ENCODE measurements around the gene MIA2. TPM values are rescaled to one million over a fixed set of nuclear protein-coding genes. Genes with fewer than 3 reads are reported as not detected.
"Not testable (repeated sequence)": the region's sequence is repeated elsewhere in the genome, so short reads cannot be mapped to it uniquely, and the experiment has no call there.

MIA2 gene
- total and polyA plus RNA-seq, 2 donors (not counting 1 experiment from before 2014, with no cell fraction given) = 11.5 to 27.1 TPM

GRCh38 chr14:39218171-39218769 lies 15.4 kb upstream of the MIA2 start:
- POLR2A ChIA-PET = no interaction called here
- intact Hi-C loops (cut with micrococcal nuclease) = no loop called here
- H2AFZ ChIP-seq (ENCODE audit: insufficient read depth, low read depth, low read length, poor library complexity, severe bottlenecking) = no peak overlapping the region
- H3K27ac ChIP-seq (ENCODE audit: low read length in 2 of 2) = no peak overlapping the region
- H3K9me3 ChIP-seq (ENCODE audit: control extremely low read depth in 1 of 3, control insufficient read depth in 2 of 3, insufficient read depth in 1 of 3, low read length in 2 of 3) = no peaks in the 10 kb centered on the region
- TF ChIP-seq EZH2 (IDR thresholded peaks at IDR 0.05; ENCODE audit: borderline replicate concordance, insufficient read depth, low read depth, low read length, poor library complexity, severe bottlenecking) = no peak
- no peak for TF ChIP-seq CTCF (IDR thresholded peaks at IDR 0.05)
- H3K27me3 Mint-ChIP-seq = peaks cover 3% of the 10 kb centered on the region
- no peak overlapping the region for H3K4me3 Mint-ChIP-seq
- no peaks in the 10 kb centered on the region for H3K27me3 ChIP-seq (replicated peaks in 1 of 4; ENCODE audit: control extremely low read depth in 1 of 4, control insufficient read depth in 3 of 4, insufficient read depth in 4 of 4, low read length in 3 of 4)
- no peak overlapping the region for H3K9ac ChIP-seq (ENCODE audit: low read length)
- no peaks in the 10 kb centered on the region for H3K36me3 ChIP-seq (replicated peaks in 1 of 2; ENCODE audit: control extremely low read depth in 1 of 2, control insufficient read depth in 1 of 2, extremely low read depth in 1 of 2, insufficient read depth in 2 of 2, low read length in 1 of 2)
- DNase-seq (no peak), ATAC-seq (ENCODE audit: low read depth) (no peak)
- H3K4me1 ChIP-seq (ENCODE audit: control insufficient read depth in 2 of 2, insufficient read depth in 2 of 2, low read length in 2 of 2) = peaks cover 0 to 5% of the 10 kb centered on the region in 2 donors
- CTCF ChIA-PET = no interaction called here
- H3K9me3 Mint-ChIP-seq (ENCODE audit: insufficient read depth) = no peaks in the 10 kb centered on the region
- WGBS (ENCODE audit: insufficient coverage) = no CpG with 5 or more reads among the region's 5 CpGs
- peaks cover 7% of the 10 kb centered on the region for H3K4me1 Mint-ChIP-seq
- no peak overlapping the region for H3K4me3 ChIP-seq (ENCODE audit: control extremely low read depth in 1 of 5, extremely low read depth in 1 of 5, insufficient read depth in 1 of 5, low read depth in 2 of 5, low read length in 4 of 5)
- H3K79me2 ChIP-seq (ENCODE audit: control insufficient read depth, insufficient read depth, low read length) = no peaks in the 10 kb centered on the region
- H3K27ac Mint-ChIP-seq = no peak overlapping the region
- no peak overlapping the region for H3K4me2 ChIP-seq (replicated peaks; ENCODE audit: low read depth, low read length, poor library complexity, severe bottlenecking)
- H4K20me1 ChIP-seq (ENCODE audit: control insufficient read depth, insufficient read depth, low read length, poor library complexity, severe bottlenecking) = no peaks in the 10 kb centered on the region

- Mint-ChIP-seq H3K27me3 (peaks cover 3% of the 10 kb centered on the region), H3K9me3 (ENCODE audit: insufficient read depth) (no peaks in the 10 kb centered on the region), H3K4me1 (peaks cover 7% of the 10 kb centered on the region), H3K4me3 (no peak overlapping the region), H3K27ac (no peak overlapping the region)
- Histone ChIP-seq H3K4me3 (ENCODE audit: control extremely low read depth in 1 of 5, extremely low read depth in 1 of 5, insufficient read depth in 1 of 5, low read depth in 2 of 5, low read length in 4 of 5) (no peak overlapping the region), H2AFZ (ENCODE audit: insufficient read depth, low read depth, low read length, poor library complexity, severe bottlenecking) (no peak overlapping the region), H3K36me3 (replicated peaks in 1 of 2; ENCODE audit: control extremely low read depth in 1 of 2, control insufficient read depth in 1 of 2, extremely low read depth in 1 of 2, insufficient read depth in 2 of 2, low read length in 1 of 2) (no peaks in the 10 kb centered on the region), H3K4me2 (replicated peaks; ENCODE audit: low read depth, low read length, poor library complexity, severe bottlenecking) (no peak overlapping the region), H3K4me1 (ENCODE audit: control insufficient read depth in 2 of 2, insufficient read depth in 2 of 2, low read length in 2 of 2) (peaks cover 0 to 5% of the 10 kb centered on the region in 2 donors), H3K27ac (ENCODE audit: low read length in 2 of 2) (no peak overlapping the region), H3K27me3 (replicated peaks in 1 of 4; ENCODE audit: control extremely low read depth in 1 of 4, control insufficient read depth in 3 of 4, insufficient read depth in 4 of 4, low read length in 3 of 4) (peaks cover 0 to 2% (median 0%) of the 10 kb centered on the region in 4 experiments), H3K79me2 (ENCODE audit: control insufficient read depth, insufficient read depth, low read length) (no peaks in the 10 kb centered on the region), H4K20me1 (ENCODE audit: control insufficient read depth, insufficient read depth, low read length, poor library complexity, severe bottlenecking) (no peaks in the 10 kb centered on the region), H3K9ac (ENCODE audit: low read length) (no peak overlapping the region), H3K9me3 (ENCODE audit: control extremely low read depth in 1 of 3, control insufficient read depth in 2 of 3, insufficient read depth in 1 of 3, low read length in 2 of 3) (no peaks in the 10 kb centered on the region)
- DNase-seq = no peak
- TF ChIP-seq EZH2 (IDR thresholded peaks at IDR 0.05; ENCODE audit: borderline replicate concordance, insufficient read depth, low read depth, low read length, poor library complexity, severe bottlenecking) (no peak), CTCF (IDR thresholded peaks at IDR 0.05) (no peak)
- ATAC-seq (ENCODE audit: low read depth) = no peak
- CTCF ChIA-PET = no interaction called here
- WGBS (ENCODE audit: insufficient coverage) = 100% methylated on average over 2 of the region's 3 CpGs
- POLR2A ChIA-PET = no interaction called here
- intact Hi-C loops (cut with micrococcal nuclease) = no loop called here
Measured at GRCh38 chr14:39219075-39219499, 14.6 kb upstream of the MIA2 start.

GRCh38 chr14:39220473-39220872 lies 13.2 kb upstream of the MIA2 start:
- H3K9ac ChIP-seq (ENCODE audit: low read length); H3K4me3 Mint-ChIP-seq; H3K9me3 ChIP-seq (ENCODE audit: control extremely low read depth in 1 of 3, control insufficient read depth in 2 of 3, insufficient read depth in 1 of 3, low read length in 2 of 3); intact Hi-C loops (cut with micrococcal nuclease); H3K9me3 Mint-ChIP-seq (ENCODE audit: insufficient read depth); H3K4me1 Mint-ChIP-seq; H3K27ac ChIP-seq (ENCODE audit: low read length in 2 of 2); DNase-seq; H4K20me1 ChIP-seq (ENCODE audit: control insufficient read depth, insufficient read depth, low read length, poor library complexity, severe bottlenecking); H3K36me3 ChIP-seq (replicated peaks in 1 of 2; ENCODE audit: control extremely low read depth in 1 of 2, control insufficient read depth in 1 of 2, extremely low read depth in 1 of 2, insufficient read depth in 2 of 2, low read length in 1 of 2); H2AFZ ChIP-seq (ENCODE audit: insufficient read depth, low read depth, low read length, poor library complexity, severe bottlenecking); H3K4me3 ChIP-seq (ENCODE audit: control extremely low read depth in 1 of 5, extremely low read depth in 1 of 5, insufficient read depth in 1 of 5, low read depth in 2 of 5, low read length in 4 of 5); H3K79me2 ChIP-seq (ENCODE audit: control insufficient read depth, insufficient read depth, low read length); POLR2A ChIA-PET; H3K27me3 Mint-ChIP-seq; CTCF ChIA-PET; H3K27me3 ChIP-seq (replicated peaks in 1 of 4; ENCODE audit: control extremely low read depth in 1 of 4, control insufficient read depth in 3 of 4, insufficient read depth in 4 of 4, low read length in 3 of 4); ATAC-seq (ENCODE audit: low read depth); H3K27ac Mint-ChIP-seq; H3K4me1 ChIP-seq (ENCODE audit: control insufficient read depth in 2 of 2, insufficient read depth in 2 of 2, low read length in 2 of 2); H3K4me2 ChIP-seq (replicated peaks; ENCODE audit: low read depth, low read length, poor library complexity, severe bottlenecking): not testable (repeated sequence)
- 100% methylated on average over 1 of the region's 1 CpG for WGBS (ENCODE audit: insufficient coverage)
